Neuronal stem cell (in vitro differentiated cells): Measurements from ENCODE around the gene SAMD9L.
"Not testable (repeated sequence)": the region's sequence is repeated elsewhere in the genome, so short reads cannot be mapped to it uniquely, and the experiment has no call there.

Experiments
- DNase-seq: peaks from one replicate; pipeline ENCODE4 v3.0.0-alpha.2; 2013; ENCODE audit warnings: low spot score
- H2AFZ ChIP-seq: one replicate; pipeline ENCODE4 v1.6.1; 2013; ENCODE audit warnings: mild to moderate bottlenecking, low read length, inconsistent platforms
- H2AK5ac ChIP-seq: 2 replicates; pipeline ENCODE4 v1.6.1; 2013; ENCODE audit warnings: low read depth, mild to moderate bottlenecking, inconsistent platforms, low read length, moderate library complexity, mixed read lengths
- H2BK120ac ChIP-seq: 2 replicates; pipeline ENCODE4 v1.6.1; 2013; ENCODE audit warnings: low read depth, mild to moderate bottlenecking, inconsistent platforms, low read length, moderate library complexity, mixed read lengths
- H2BK12ac ChIP-seq: one replicate; pipeline ENCODE4 v1.6.1; 2013; ENCODE audit warnings: low read length, inconsistent platforms
- H2BK15ac ChIP-seq: 2 replicates; pipeline ENCODE4 v1.6.1; 2013; ENCODE audit warnings: mild to moderate bottlenecking, low read length, inconsistent platforms, mixed read lengths
- H2BK5ac ChIP-seq: one replicate; pipeline ENCODE4 v1.6.1; 2013; ENCODE audit warnings: inconsistent platforms, mild to moderate bottlenecking, low read length, moderate library complexity
- H3K14ac ChIP-seq: one replicate; pipeline ENCODE4 v1.6.1; 2013; ENCODE audit warnings: low read length, inconsistent platforms
- H3K18ac ChIP-seq: 2 replicates; pipeline ENCODE4 v1.6.1; 2013; ENCODE audit warnings: low read length, inconsistent platforms
- H3K23ac ChIP-seq: 2 replicates; pipeline ENCODE4 v1.6.1; 2013; ENCODE audit warnings: low read depth, mild to moderate bottlenecking, mixed read lengths, low read length, inconsistent platforms; ENCODE audit not compliant: poor library complexity
- H3K27ac ChIP-seq: replicated peaks from 3 replicates; pipeline ENCODE4 v1.5.1; 2013; ENCODE audit warnings: low read length, inconsistent platforms
- H3K27me3 ChIP-seq, 3 experiments: 2 replicates each; pipeline ENCODE4 v1.6.1; 2013; ENCODE audit warnings: low read length in 3 of 3, mild to moderate bottlenecking in 2 of 3, inconsistent platforms in 1 of 3, low read depth in 1 of 3, mixed read lengths in 1 of 3, moderate library complexity in 1 of 3; ENCODE audit not compliant: control insufficient read depth in 3 of 3, insufficient read depth in 3 of 3
- H3K36me3 ChIP-seq, 2 donors: replicated peaks in 1 of 2; 2 replicates each; pipeline ENCODE4 v1.6.1; 2013; ENCODE audit warnings: low read length in 2 of 2; ENCODE audit not compliant: control insufficient read depth in 2 of 2, insufficient read depth in 2 of 2
- H3K4ac ChIP-seq: 2 replicates; pipeline ENCODE4 v1.6.1; 2013; ENCODE audit warnings: inconsistent platforms, mild to moderate bottlenecking, low read length, moderate library complexity
- H3K4me1 ChIP-seq, 2 donors: 1 replicate in 1 of 2; 2 replicates in 1 of 2; pipeline ENCODE4 v1.6.1; 2013; ENCODE audit warnings: low read length in 2 of 2, low read depth in 1 of 2; ENCODE audit not compliant: control insufficient read depth in 2 of 2, insufficient read depth in 1 of 2
- H3K4me2 ChIP-seq: one replicate; pipeline ENCODE4 v1.6.1; 2013; ENCODE audit warnings: mild to moderate bottlenecking, low read length, inconsistent platforms; ENCODE audit not compliant: insufficient read depth, poor library complexity, severe bottlenecking
- H3K4me3 ChIP-seq, 2 donors: 2 replicates each; pipeline ENCODE4 v1.5.1; 2013; ENCODE audit warnings: low read length in 2 of 2, mild to moderate bottlenecking in 2 of 2, inconsistent platforms in 1 of 2, moderate library complexity in 1 of 2
- H3K79me1 ChIP-seq: one replicate; pipeline ENCODE4 v1.6.1; 2013; ENCODE audit warnings: low read depth, mild to moderate bottlenecking, inconsistent platforms, low read length, moderate library complexity
- H3K9ac ChIP-seq: one replicate; pipeline ENCODE4 v1.6.1; 2013; ENCODE audit warnings: mild to moderate bottlenecking, low read depth, low read length, inconsistent platforms; ENCODE audit not compliant: poor library complexity
- H3K9me3 ChIP-seq, 2 donors: replicated peaks in 1 of 2; 2 replicates each; pipeline versions ENCODE3 to v1.6.1; 2013; ENCODE audit warnings: low read length in 2 of 2, mild to moderate bottlenecking in 2 of 2, inconsistent platforms in 1 of 2, low read depth in 1 of 2, mixed read lengths in 1 of 2, moderate library complexity in 1 of 2; ENCODE audit not compliant: control insufficient read depth in 2 of 2, insufficient read depth in 1 of 2
- H4K8ac ChIP-seq: one replicate; pipeline ENCODE4 v1.6.1; 2013; ENCODE audit warnings: low read depth, mild to moderate bottlenecking, inconsistent platforms, low read length, moderate library complexity
- H4K91ac ChIP-seq: one replicate; pipeline ENCODE4 v1.6.1; 2013; ENCODE audit warnings: low read length, low read depth, mild to moderate bottlenecking, inconsistent platforms; ENCODE audit not compliant: poor library complexity
- WGBS, 2 donors: extraction: QIAGEN DNeasy Blood & Tissue Kit; methylation state at CpG; one replicate each; pipeline ENCODE4 v1.1.7; 2013; ENCODE audit warnings: missing lambda C conversion rate in 2 of 2, mixed read lengths in 1 of 2; ENCODE audit not compliant: insufficient read length in 2 of 2, insufficient replicate concordance in 1 of 2; ENCODE audit errors: extremely low coverage in 2 of 2; 5-methylcytosine and 5-hydroxymethylcytosine counted together

The SAMD9L gene

GRCh38 chr7:93126954-93127353 is 21.2 kb downstream of the SAMD9L start:
- H2BK5ac ChIP-seq, result not testable (repeated sequence)
- WGBS, 2 donors, result no CpG with 5 or more reads among the region's 1 CpG

DNA sequence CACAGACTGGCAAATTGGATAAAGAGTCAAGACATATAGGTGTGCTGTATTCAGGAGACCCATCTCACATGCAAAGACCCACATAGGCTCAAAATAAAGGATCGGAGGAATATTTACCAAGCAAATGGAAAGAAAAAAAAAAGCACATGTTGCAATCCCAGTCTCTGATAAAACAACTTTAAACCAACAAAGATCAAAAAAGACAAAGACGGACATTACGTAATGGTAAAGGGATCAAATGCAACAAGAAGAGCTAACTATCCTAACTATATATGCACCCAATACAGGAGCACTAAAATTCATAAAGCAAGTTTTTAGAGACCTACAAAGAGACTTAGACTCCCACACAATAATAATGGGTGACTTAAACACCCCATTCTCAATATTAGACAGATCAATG is 24.7 kb downstream of the SAMD9L start:
- not testable (repeated sequence) for H3K9me3 ChIP-seq, H3K79me1 ChIP-seq, H3K14ac ChIP-seq, H3K4me2 ChIP-seq, H3K27me3 ChIP-seq, H3K4ac ChIP-seq, H3K9ac ChIP-seq, H2BK120ac ChIP-seq, H3K36me3 ChIP-seq, H2AK5ac ChIP-seq, H3K27ac ChIP-seq, H4K91ac ChIP-seq, H2BK15ac ChIP-seq, H3K23ac ChIP-seq, DNase-seq, H3K18ac ChIP-seq, H3K4me1 ChIP-seq, H4K8ac ChIP-seq, H2BK12ac ChIP-seq, H2BK5ac ChIP-seq, H2AFZ ChIP-seq, H3K4me3 ChIP-seq
- WGBS, 2 donors, result no CpG with 5 or more reads among the region's 3 CpGs

More at GRCh38 chr7:93126954-93127353, 21.2 kb downstream of the SAMD9L start:
- not testable (repeated sequence) for DNase-seq, H2AK5ac ChIP-seq, H3K9ac ChIP-seq, H2BK12ac ChIP-seq, H4K91ac ChIP-seq, H3K79me1 ChIP-seq, H3K27ac ChIP-seq, H3K14ac ChIP-seq, H2BK15ac ChIP-seq, H3K36me3 ChIP-seq, H2AFZ ChIP-seq, H3K4ac ChIP-seq, H3K4me3 ChIP-seq, H3K4me1 ChIP-seq, H3K27me3 ChIP-seq, H3K18ac ChIP-seq, H3K23ac ChIP-seq, H2BK120ac ChIP-seq, H3K9me3 ChIP-seq, H3K4me2 ChIP-seq, H4K8ac ChIP-seq

DNA sequence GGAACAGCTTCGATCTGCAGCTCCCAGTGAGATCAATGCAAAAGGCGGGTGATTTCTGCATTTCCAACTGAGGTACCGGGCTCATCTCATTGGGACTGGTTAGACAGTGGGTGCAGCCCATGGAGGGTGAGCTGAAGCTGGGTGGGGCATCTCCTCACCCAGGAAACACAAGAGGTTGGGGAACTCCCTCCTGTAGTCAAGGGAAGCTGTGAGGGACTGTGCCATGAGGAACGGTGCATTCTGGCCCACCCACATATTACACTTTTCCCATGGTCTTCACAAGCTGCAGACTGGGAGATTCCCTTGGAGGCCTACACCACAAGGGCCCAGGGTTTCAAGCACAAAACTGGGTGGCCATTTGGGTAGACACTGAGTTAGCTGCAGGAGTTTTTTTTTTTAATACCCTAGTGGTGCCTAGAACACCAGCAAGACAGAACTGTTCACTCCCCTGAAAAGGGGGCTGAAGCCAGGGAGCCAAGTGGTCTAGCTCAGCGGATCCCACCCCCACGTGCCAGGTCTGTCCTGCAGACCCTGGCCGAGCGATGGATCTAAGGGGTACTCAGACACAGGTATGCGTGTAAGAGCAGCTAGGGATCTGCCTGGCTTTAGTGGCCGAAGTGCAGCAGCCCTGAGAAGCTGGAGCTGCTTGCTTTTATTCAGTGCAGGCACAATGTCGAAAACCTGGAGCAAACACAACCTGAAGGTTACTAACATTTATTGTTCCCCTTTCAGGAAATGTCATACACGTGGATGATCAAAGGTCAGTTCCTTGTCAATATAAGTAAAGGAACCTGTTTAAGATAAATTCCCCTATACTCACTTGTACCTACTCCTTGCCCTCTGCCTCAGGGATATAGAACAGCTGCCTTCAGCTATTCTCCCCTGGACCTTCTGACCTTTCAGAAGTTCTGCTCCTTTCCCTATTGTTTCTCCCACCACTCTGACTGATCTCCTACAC is 27.3 kb downstream of the SAMD9L start:
- Histone ChIP-seq H3K4me2 (no peak overlapping the region), H3K23ac (no peak overlapping the region), H3K27me3 (no peaks in the 10 kb centered on the region), H3K14ac (no peak overlapping the region), H3K9ac (no peak overlapping the region), H3K4me1 (peaks cover 0 to 3% of the 10 kb centered on the region in 2 donors), H3K9me3 (no peaks in the 10 kb centered on the region), H3K4ac (no peak overlapping the region), H3K4me3 (no peak overlapping the region), H2BK5ac (no peak overlapping the region), H2AK5ac (no peak overlapping the region), H3K27ac (no peak overlapping the region), H2AFZ (no peak overlapping the region), H2BK12ac (no peak overlapping the region), H4K8ac (no peak overlapping the region), H3K18ac (no peak overlapping the region), H2BK15ac (no peak overlapping the region), H3K79me1 (peaks cover 1% of the 10 kb centered on the region), H4K91ac (no peak overlapping the region), H3K36me3 (no peaks in the 10 kb centered on the region), H2BK120ac (no peak overlapping the region)
- DNase-seq, result no peak
- WGBS, 2 donors, result no CpG with 5 or more reads among the region's 12 CpGs

- H3K4ac ChIP-seq, result no peak overlapping the region
- H2AFZ ChIP-seq, result no peak overlapping the region
- H4K8ac ChIP-seq, result no peak overlapping the region
- H2BK120ac ChIP-seq, result no peak overlapping the region
- H2BK15ac ChIP-seq, result no peak overlapping the region
- H4K91ac ChIP-seq, result no peak overlapping the region
- H2AK5ac ChIP-seq, result no peak overlapping the region
- H3K14ac ChIP-seq, result no peak overlapping the region
- H3K4me3 ChIP-seq, result no peak overlapping the region
- no peak for DNase-seq
- H3K27ac ChIP-seq, result no peak overlapping the region
- H2BK12ac ChIP-seq, result no peak overlapping the region
- no peak overlapping the region for H2BK5ac ChIP-seq
- peaks cover 0 to 3% of the 10 kb centered on the region in 2 donors for H3K4me1 ChIP-seq
- H3K4me2 ChIP-seq, result no peak overlapping the region
- no peaks in the 10 kb centered on the region for H3K9me3 ChIP-seq
- no peak overlapping the region for H3K9ac ChIP-seq
- no peaks in the 10 kb centered on the region for H3K36me3 ChIP-seq
- H3K27me3 ChIP-seq, result no peaks in the 10 kb centered on the region
- WGBS, 2 donors, result no CpG with 5 or more reads among the region's 4 CpGs
- H3K18ac ChIP-seq, result no peak overlapping the region
- H3K23ac ChIP-seq, result no peak overlapping the region
- H3K79me1 ChIP-seq, result peaks cover 1% of the 10 kb centered on the region
These were observed 28.8 kb downstream of the SAMD9L start for GRCh38 chr7:93119191-93119905.
